H9 (cell line): Measurements from ENCODE around the gene RNF214. TPM values are rescaled to one million over a fixed set of nuclear protein-coding genes. Genes with fewer than 3 reads are reported as not detected.

Source experiments
- DNase-seq: peaks from one replicate; pipeline ENCODE4 v3.0.0-alpha.2; 2017
- H2AFZ ChIP-seq: one replicate; pipeline ENCODE4 v1.6.1; 2013; ENCODE audit warnings: mild to moderate bottlenecking, low read length, control low read depth, moderate library complexity
- H2AK5ac ChIP-seq: 2 replicates; pipeline ENCODE4 v1.6.1; 2013; ENCODE audit warnings: low read length, control low read depth, mixed read lengths; ENCODE audit not compliant: insufficient read length
- H2BK120ac ChIP-seq: one replicate; pipeline ENCODE4 v1.6.1; 2013; ENCODE audit warnings: low read depth, mild to moderate bottlenecking, low read length, control low read depth, inconsistent platforms; ENCODE audit not compliant: poor library complexity, severe bottlenecking
- H2BK12ac ChIP-seq: 2 replicates; pipeline ENCODE4 v1.6.1; 2013; ENCODE audit warnings: low read length, control low read depth, mixed read lengths, low read depth; ENCODE audit not compliant: insufficient read length
- H2BK15ac ChIP-seq: 2 replicates; pipeline ENCODE4 v1.6.1; 2013; ENCODE audit warnings: low read depth, low read length, control low read depth
- H2BK20ac ChIP-seq: one replicate; pipeline ENCODE4 v1.6.1; 2013; ENCODE audit warnings: low read depth, mild to moderate bottlenecking, low read length, control low read depth, inconsistent platforms; ENCODE audit not compliant: poor library complexity, severe bottlenecking
- H2BK5ac ChIP-seq: 2 replicates; pipeline ENCODE4 v1.6.1; 2013; ENCODE audit warnings: low read length, control low read depth, mixed read lengths; ENCODE audit not compliant: insufficient read length
- H3K14ac ChIP-seq: 2 replicates; pipeline ENCODE4 v1.6.1; 2013; ENCODE audit warnings: low read length, control low read depth; ENCODE audit not compliant: insufficient read depth
- H3K18ac ChIP-seq: 2 replicates; pipeline ENCODE4 v1.6.1; 2013; ENCODE audit warnings: low read depth, mild to moderate bottlenecking, mixed read lengths, low read length, control low read depth; ENCODE audit not compliant: insufficient read length
- H3K23ac ChIP-seq: 2 replicates; pipeline ENCODE4 v1.6.1; 2013; ENCODE audit warnings: low read length, control low read depth, mixed read lengths, low read depth; ENCODE audit not compliant: insufficient read length
- H3K23me2 ChIP-seq: 2 replicates; pipeline ENCODE4 v1.6.1; 2013; ENCODE audit warnings: low read depth, mild to moderate bottlenecking, mixed read lengths, low read length, control low read depth; ENCODE audit not compliant: insufficient read length, poor library complexity, severe bottlenecking
- H3K27ac ChIP-seq: 2 replicates; pipeline ENCODE4 v1.5.1; 2013; ENCODE audit warnings: low read length, control low read depth, mixed read lengths, low read depth; ENCODE audit not compliant: insufficient read length
- H3K27me3 ChIP-seq: 2 replicates; pipeline ENCODE4 v1.6.1; 2013; ENCODE audit warnings: low read length, control low read depth, inconsistent platforms; ENCODE audit not compliant: insufficient read depth
- H3K4ac ChIP-seq: 2 replicates; pipeline ENCODE4 v1.6.1; 2013; ENCODE audit warnings: low read depth, mild to moderate bottlenecking, control low read depth, inconsistent platforms, low read length, moderate library complexity
- H3K4me1 ChIP-seq: 2 replicates; pipeline ENCODE4 v1.6.1; 2013; ENCODE audit warnings: low read length, control low read depth, inconsistent platforms; ENCODE audit not compliant: insufficient read depth
- H3K4me2 ChIP-seq: 2 replicates; pipeline ENCODE4 v1.6.1; 2013; ENCODE audit warnings: low read length, control low read depth, mixed read lengths; ENCODE audit not compliant: insufficient read length, insufficient read depth
- H3K56ac ChIP-seq: 2 replicates; pipeline ENCODE4 v1.6.1; 2013; ENCODE audit warnings: low read depth, mild to moderate bottlenecking, mixed read lengths, low read length, control low read depth; ENCODE audit not compliant: insufficient read length
- H3K79me1 ChIP-seq: 2 replicates; pipeline ENCODE4 v1.6.1; 2013; ENCODE audit warnings: low read depth, mild to moderate bottlenecking, moderate library complexity, low read length, control low read depth, inconsistent platforms; ENCODE audit not compliant: insufficient read depth, poor library complexity, severe bottlenecking
- H3K79me2 ChIP-seq: 2 replicates; pipeline ENCODE4 v1.6.1; 2013; ENCODE audit warnings: low read length, control low read depth, inconsistent platforms; ENCODE audit not compliant: insufficient read depth
- H3K9ac ChIP-seq: 2 replicates; pipeline ENCODE4 v1.6.1; 2013; ENCODE audit warnings: low read length, control low read depth, mixed read lengths; ENCODE audit not compliant: insufficient read length; ENCODE audit errors: extremely low read depth
- H3K9me3 ChIP-seq: one replicate; pipeline ENCODE4 v1.6.1; 2013; ENCODE audit warnings: low read depth, low read length, inconsistent platforms; ENCODE audit not compliant: control insufficient read depth
- H3T11ph ChIP-seq: one replicate; pipeline ENCODE4 v1.6.1; 2013; ENCODE audit warnings: mild to moderate bottlenecking, low read length, control low read depth, inconsistent platforms
- H4K20me1 ChIP-seq: one replicate; pipeline ENCODE4 v1.6.1; 2013; ENCODE audit not compliant: control insufficient read depth, insufficient read length, insufficient read depth
- H4K5ac ChIP-seq: 2 replicates; pipeline ENCODE4 v1.6.1; 2013; ENCODE audit warnings: low read depth, mild to moderate bottlenecking, mixed read lengths, low read length, control low read depth; ENCODE audit not compliant: insufficient read length
- H4K8ac ChIP-seq: replicated peaks from 2 replicates; pipeline ENCODE4 v1.6.1; 2013; ENCODE audit warnings: low read length, control low read depth, mixed read lengths, low read depth; ENCODE audit not compliant: insufficient read length
- H4K91ac ChIP-seq: 2 replicates; pipeline ENCODE4 v1.6.1; 2013; ENCODE audit warnings: low read depth, mild to moderate bottlenecking, moderate library complexity, mixed read lengths, low read length, control low read depth; ENCODE audit not compliant: insufficient read length
- H3K27ac Mint-ChIP-seq, 3 experiments: 2 replicates in 2 of 3; 3 replicates in 1 of 3; pipeline ENCODE4 v1.8.0; 2020 to 2021; ENCODE audit warnings: mixed read lengths in 3 of 3, mild to moderate bottlenecking in 1 of 3, moderate library complexity in 1 of 3
- H3K27me3 Mint-ChIP-seq: 2 replicates; pipeline ENCODE4 v1.8.0; 2021; ENCODE audit warnings: low read depth, mild to moderate bottlenecking, moderate library complexity, mixed read lengths
- H3K36me3 Mint-ChIP-seq, 3 experiments: 2 replicates in 2 of 3; 3 replicates in 1 of 3; pipeline ENCODE4 v1.8.0; 2020 to 2021; ENCODE audit warnings: low read depth in 3 of 3, mixed read lengths in 3 of 3; ENCODE audit not compliant: insufficient read depth in 1 of 3
- H3K4me1 Mint-ChIP-seq, 2 experiments: 2 replicates each; pipeline ENCODE4 v1.8.0; 2020; ENCODE audit warnings: mixed read lengths in 2 of 2
- H3K4me3 Mint-ChIP-seq, 2 experiments: 2 replicates in 1 of 2; 3 replicates in 1 of 2; pipeline ENCODE4 v1.8.0; 2020 to 2021; ENCODE audit warnings: mild to moderate bottlenecking in 2 of 2, mixed read lengths in 2 of 2, moderate library complexity in 1 of 2
- H3K9me3 Mint-ChIP-seq, 2 experiments: 2 replicates in 1 of 2; 3 replicates in 1 of 2; pipeline ENCODE4 v1.8.0; 2020; ENCODE audit warnings: mild to moderate bottlenecking in 2 of 2, mixed read lengths in 2 of 2, moderate library complexity in 1 of 2
- WGBS: extraction: QIAGEN DNeasy Blood & Tissue Kit; methylation state at CpG from one replicate; pipeline ENCODE4 v1.1.7; 2013; ENCODE audit warnings: missing lambda C conversion rate, low lambda C conversion rate, mixed read lengths; ENCODE audit not compliant: insufficient read length; ENCODE audit errors: extremely low coverage; 5-methylcytosine and 5-hydroxymethylcytosine counted together
- total RNA-seq: library from RNA; stranded (reverse); gene quantifications from 2 replicates; pipeline ENCODE4 v1.2.1, GENCODE V29; 2021
- TF ChIP-seq, protein P1 (sequence below): fragments of 200-600 bp; sonication (generic); conservative IDR thresholded peaks from 3 replicates; pipeline ENCODE4 v1.8.0; 2021; ENCODE audit warnings: antibody characterized with exemption, mild to moderate bottlenecking

Gene RNF214
- total RNA-seq, 1 experiment from 2014 or later = 26.0 TPM

DNA sequence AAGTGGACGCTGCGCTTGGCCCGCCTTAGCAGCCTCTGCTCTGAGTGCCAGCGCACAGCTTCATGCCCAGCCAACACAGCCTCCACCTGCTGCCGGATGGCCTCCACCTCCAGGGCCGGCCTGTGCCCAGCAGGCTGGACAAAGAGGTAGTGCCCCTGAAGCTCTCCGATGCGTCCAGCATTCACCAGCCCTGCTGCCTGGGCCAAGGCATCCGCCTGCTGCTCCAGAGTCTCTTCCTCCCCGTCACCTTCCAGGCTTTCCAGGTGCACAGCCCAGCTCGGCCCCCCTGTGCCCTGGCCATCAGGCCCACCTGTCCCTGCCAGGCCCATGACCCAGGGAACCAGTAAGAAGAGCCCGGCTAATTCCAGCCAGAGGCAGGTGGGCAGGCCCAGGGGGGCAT, 3.1 kb upstream of the RNF214 start:
- Histone ChIP-seq H3T11ph (no peak overlapping the region), H2AK5ac (no peak overlapping the region), H4K91ac (no peak overlapping the region), H3K23me2 (peaks cover 15% of the 10 kb centered on the region), H2BK12ac (no peak overlapping the region), H2AFZ (no peak overlapping the region), H3K18ac (no peak overlapping the region), H3K4me1 (no peaks in the 10 kb centered on the region), H3K79me1 (no peaks in the 10 kb centered on the region), H4K20me1 (no peaks in the 10 kb centered on the region), H2BK15ac (no peak overlapping the region), H3K9me3 (no peaks in the 10 kb centered on the region), H3K27ac (no peak overlapping the region), H3K27me3 (no peaks in the 10 kb centered on the region), H2BK5ac (no peak overlapping the region), H3K9ac (no peak overlapping the region), H3K4ac (no peak overlapping the region), H4K5ac (no peak overlapping the region), H3K4me2 (no peak overlapping the region), H2BK120ac (no peak overlapping the region), H3K79me2 (no peaks in the 10 kb centered on the region), H3K14ac (no peak overlapping the region), H4K8ac (no peak overlapping the region), H3K56ac (no peak overlapping the region), H2BK20ac (no peak overlapping the region), H3K23ac (no peak overlapping the region)
- DNase-seq = no peak
- TF ChIP-seq, protein P1, sequence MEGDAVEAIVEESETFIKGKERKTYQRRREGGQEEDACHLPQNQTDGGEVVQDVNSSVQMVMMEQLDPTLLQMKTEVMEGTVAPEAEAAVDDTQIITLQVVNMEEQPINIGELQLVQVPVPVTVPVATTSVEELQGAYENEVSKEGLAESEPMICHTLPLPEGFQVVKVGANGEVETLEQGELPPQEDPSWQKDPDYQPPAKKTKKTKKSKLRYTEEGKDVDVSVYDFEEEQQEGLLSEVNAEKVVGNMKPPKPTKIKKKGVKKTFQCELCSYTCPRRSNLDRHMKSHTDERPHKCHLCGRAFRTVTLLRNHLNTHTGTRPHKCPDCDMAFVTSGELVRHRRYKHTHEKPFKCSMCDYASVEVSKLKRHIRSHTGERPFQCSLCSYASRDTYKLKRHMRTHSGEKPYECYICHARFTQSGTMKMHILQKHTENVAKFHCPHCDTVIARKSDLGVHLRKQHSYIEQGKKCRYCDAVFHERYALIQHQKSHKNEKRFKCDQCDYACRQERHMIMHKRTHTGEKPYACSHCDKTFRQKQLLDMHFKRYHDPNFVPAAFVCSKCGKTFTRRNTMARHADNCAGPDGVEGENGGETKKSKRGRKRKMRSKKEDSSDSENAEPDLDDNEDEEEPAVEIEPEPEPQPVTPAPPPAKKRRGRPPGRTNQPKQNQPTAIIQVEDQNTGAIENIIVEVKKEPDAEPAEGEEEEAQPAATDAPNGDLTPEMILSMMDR = no peak
- Mint-ChIP-seq H3K27me3 (no peaks in the 10 kb centered on the region; the same call in 1 of the 2 replicates), H3K27ac (no peak overlapping the region), H3K4me1 (peaks cover 24 to 26% of the 10 kb centered on the region in 2 experiments), H3K4me3 (no peak overlapping the region; a peak in 1 of 5 replicates), H3K36me3 (peaks cover 6 to 44% (median 17%) of the 10 kb centered on the region in 3 experiments; a peak in 5 of 7 replicates), H3K9me3 (no peaks in the 10 kb centered on the region)
- no CpG with 5 or more reads among the region's 12 CpGs for WGBS
